ENCODE data around the gene IGDCC3.

DNA sequence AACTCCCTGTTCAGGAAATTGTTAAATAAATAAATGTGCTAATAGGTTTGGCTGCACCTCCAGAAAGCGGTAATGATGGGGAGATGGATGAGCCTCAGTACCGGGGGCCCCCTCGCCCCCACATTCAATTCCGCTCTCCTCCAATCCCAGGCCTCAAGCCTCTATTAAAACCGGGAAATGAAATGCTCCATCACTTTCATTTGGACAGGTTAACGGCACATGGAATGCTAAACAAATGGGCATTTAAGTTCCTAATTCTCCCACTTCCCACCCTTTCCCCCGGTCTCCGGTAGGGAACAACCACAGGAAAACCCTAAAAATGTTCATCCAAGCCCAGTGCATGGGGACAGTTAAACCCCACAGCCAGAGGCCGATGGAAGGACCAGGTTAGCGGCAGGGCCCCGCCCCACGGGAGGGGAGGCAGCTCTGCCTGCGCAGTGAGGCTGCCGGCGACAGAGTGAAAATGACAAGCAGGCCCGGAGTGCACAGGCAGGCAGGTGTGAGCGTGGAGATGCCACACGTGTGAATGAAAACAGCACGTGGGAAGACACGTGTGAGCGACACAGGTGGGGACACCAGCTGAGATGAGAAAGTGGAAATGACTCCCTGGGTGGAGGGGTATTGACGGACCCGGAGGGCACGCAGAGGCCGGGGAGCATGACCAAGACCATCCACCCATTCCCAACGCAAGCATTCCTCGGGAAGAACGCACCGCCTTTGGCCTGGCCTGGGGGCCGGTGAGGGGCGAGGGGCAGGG is 45.2 kb downstream of the IGDCC3 start:
- TF ChIP-seq, protein P1, sequence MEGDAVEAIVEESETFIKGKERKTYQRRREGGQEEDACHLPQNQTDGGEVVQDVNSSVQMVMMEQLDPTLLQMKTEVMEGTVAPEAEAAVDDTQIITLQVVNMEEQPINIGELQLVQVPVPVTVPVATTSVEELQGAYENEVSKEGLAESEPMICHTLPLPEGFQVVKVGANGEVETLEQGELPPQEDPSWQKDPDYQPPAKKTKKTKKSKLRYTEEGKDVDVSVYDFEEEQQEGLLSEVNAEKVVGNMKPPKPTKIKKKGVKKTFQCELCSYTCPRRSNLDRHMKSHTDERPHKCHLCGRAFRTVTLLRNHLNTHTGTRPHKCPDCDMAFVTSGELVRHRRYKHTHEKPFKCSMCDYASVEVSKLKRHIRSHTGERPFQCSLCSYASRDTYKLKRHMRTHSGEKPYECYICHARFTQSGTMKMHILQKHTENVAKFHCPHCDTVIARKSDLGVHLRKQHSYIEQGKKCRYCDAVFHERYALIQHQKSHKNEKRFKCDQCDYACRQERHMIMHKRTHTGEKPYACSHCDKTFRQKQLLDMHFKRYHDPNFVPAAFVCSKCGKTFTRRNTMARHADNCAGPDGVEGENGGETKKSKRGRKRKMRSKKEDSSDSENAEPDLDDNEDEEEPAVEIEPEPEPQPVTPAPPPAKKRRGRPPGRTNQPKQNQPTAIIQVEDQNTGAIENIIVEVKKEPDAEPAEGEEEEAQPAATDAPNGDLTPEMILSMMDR (IDR thresholded peaks at IDR 0.05; ENCODE audit: borderline replicate concordance, extremely low read depth, low read length, poor library complexity, severe bottlenecking), result no peak
- no peak for TF ChIP-seq EZH2 (IDR thresholded peaks at IDR 0.05; ENCODE audit: borderline replicate concordance, low read depth, low read length, severe bottlenecking)
